Breast epithelium (tissue), 3 donors: Measurements from ENCODE around the gene PP2D1.

Experiments used
- POLR2A ChIP-seq: fragments of 450-650 bp; IDR thresholded peaks from one replicate; pipeline ENCODE4 v1.6.1; 2016; ENCODE audit warnings: antibody characterized with exemption, mild to moderate bottlenecking, moderate library complexity
- POLR2AphosphoS5 ChIP-seq, 3 donors: sonication (generic); formaldehyde crosslinking; IDR thresholded peaks; one replicate each; pipeline ENCODE4 v1.6.1; 2017; ENCODE audit warnings: antibody characterized with exemption in 3 of 3
- TF ChIP-seq, protein P1 (sequence below), 3 donors: fragments of 450-650 bp; IDR thresholded peaks; one replicate each; pipeline ENCODE4 v1.5.1; 2016 to 2017; ENCODE audit warnings: antibody characterized with exemption in 3 of 3, mild to moderate bottlenecking in 3 of 3, moderate library complexity in 3 of 3

DNA sequence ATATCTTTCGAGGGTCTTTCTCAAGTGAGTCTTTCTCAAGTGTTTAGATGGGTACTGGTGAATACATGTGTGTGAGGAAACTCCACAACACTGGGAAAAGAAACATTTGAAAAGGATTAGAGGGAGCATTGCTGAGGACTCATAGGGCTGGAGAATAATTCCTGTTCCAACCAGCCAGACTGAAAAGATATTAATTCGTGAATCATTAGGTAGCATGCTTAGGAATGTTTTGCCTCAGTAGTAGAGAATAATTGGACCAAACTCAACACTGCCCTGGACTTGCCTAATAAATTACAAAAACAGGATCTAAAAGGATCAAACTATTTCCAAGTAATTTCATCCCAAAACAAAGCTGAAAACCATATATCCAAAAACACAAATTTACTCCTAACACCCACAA, 17.3 kb downstream of the PP2D1 start:
- TF ChIP-seq, protein P1, sequence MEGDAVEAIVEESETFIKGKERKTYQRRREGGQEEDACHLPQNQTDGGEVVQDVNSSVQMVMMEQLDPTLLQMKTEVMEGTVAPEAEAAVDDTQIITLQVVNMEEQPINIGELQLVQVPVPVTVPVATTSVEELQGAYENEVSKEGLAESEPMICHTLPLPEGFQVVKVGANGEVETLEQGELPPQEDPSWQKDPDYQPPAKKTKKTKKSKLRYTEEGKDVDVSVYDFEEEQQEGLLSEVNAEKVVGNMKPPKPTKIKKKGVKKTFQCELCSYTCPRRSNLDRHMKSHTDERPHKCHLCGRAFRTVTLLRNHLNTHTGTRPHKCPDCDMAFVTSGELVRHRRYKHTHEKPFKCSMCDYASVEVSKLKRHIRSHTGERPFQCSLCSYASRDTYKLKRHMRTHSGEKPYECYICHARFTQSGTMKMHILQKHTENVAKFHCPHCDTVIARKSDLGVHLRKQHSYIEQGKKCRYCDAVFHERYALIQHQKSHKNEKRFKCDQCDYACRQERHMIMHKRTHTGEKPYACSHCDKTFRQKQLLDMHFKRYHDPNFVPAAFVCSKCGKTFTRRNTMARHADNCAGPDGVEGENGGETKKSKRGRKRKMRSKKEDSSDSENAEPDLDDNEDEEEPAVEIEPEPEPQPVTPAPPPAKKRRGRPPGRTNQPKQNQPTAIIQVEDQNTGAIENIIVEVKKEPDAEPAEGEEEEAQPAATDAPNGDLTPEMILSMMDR (IDR thresholded peaks at IDR 0.05): no peak
- TF ChIP-seq POLR2A: no peak
- no peak for TF ChIP-seq POLR2AphosphoS5 (IDR thresholded peaks at IDR 0.05)
